AG04450 (cell line): ENCODE results near the gene SUN3. TPM values are rescaled to one million over a fixed set of nuclear protein-coding genes. Genes with fewer than 3 reads are reported as not detected.

Source experiments
- CTCF ChIA-PET: fragments of 300-600, 350-600 bp; formaldehyde crosslinking; extraction: SDS; loops from one replicate; lab custom pipeline; 2022; ENCODE audit warnings: antibody characterized with exemption, inconsistent platforms; lab: Charles Lee
- POLR2A ChIA-PET: fragments of 350-600 bp; formaldehyde crosslinking; extraction: SDS; loops from one replicate; lab custom pipeline; 2021; ENCODE audit warnings: antibody characterized with exemption, inconsistent platforms; lab: Yijun Ruan, JAX
- DNase-seq: peaks from one replicate; pipeline ENCODE4 v3.0.0-alpha.2; 2011; ENCODE audit warnings: low read depth, low spot score
- H3K27ac ChIP-seq: one replicate; pipeline ENCODE4 v1.5.1; 2012; ENCODE audit warnings: low read depth, low read length, control low read depth
- H3K27me3 ChIP-seq: one replicate; pipeline ENCODE4 v1.6.0; 2012; ENCODE audit warnings: low read length; ENCODE audit not compliant: control insufficient read depth, insufficient read depth
- H3K4me3 ChIP-seq: 2 replicates; pipeline ENCODE4 v1.5.1; 2011; ENCODE audit warnings: mild to moderate bottlenecking, low read depth, low read length, control low read depth
- H3K9me3 ChIP-seq: 2 replicates; pipeline ENCODE4 v1.5.1; 2012; ENCODE audit warnings: low read length; ENCODE audit not compliant: control insufficient read depth, insufficient read depth
- CTCF ChIP-seq: IDR thresholded peaks from 2 replicates; pipeline ENCODE4 v1.5.1; 2011; ENCODE audit warnings: low read depth, low read length, control low read depth, inconsistent platforms
- polyA plus RNA-seq: library from polyadenylated mRNA; depleted of rRNA; stranded (reverse); fragments of >200 nt; gene quantifications from 2 replicates; pipeline ENCODE4 v1.2.3, GENCODE V29; 2011

SUN3 gene
- polyA plus RNA-seq, 1 experiment = not detected

GRCh38 chr7:48016641-48017040, 12.3 kb downstream of the SUN3 start:
- no peak for DNase-seq
- CTCF ChIA-PET = no interaction called here
- no peak for TF ChIP-seq CTCF

GRCh38 chr7:48011951-48012350, 17.0 kb downstream of the SUN3 start:
- ChIA-PET POLR2A (no interaction called here), CTCF (interaction anchor here (1.2 kb wide), 1 partner anchor 99 kb away, joined by 3 read pairs; no protein-coding TSS in a partner anchor)
- no peak for TF ChIP-seq CTCF
- Histone ChIP-seq H3K27ac (no peak overlapping the region), H3K4me3 (no peak overlapping the region), H3K27me3 (no peaks in the 10 kb centered on the region), H3K9me3 (no peaks in the 10 kb centered on the region)
- DNase-seq = no peak

More at GRCh38 chr7:48016641-48017040, 12.3 kb downstream of the SUN3 start:
- H3K4me3 ChIP-seq = no peak overlapping the region
- no peak overlapping the region for H3K27ac ChIP-seq
- no peaks in the 10 kb centered on the region for H3K9me3 ChIP-seq
- POLR2A ChIA-PET = no interaction called here
- no peaks in the 10 kb centered on the region for H3K27me3 ChIP-seq

- ChIA-PET POLR2A (no interaction called here), CTCF (interaction anchor here (1.2 kb wide), 1 partner anchor 99 kb away, joined by 3 read pairs; no protein-coding TSS in a partner anchor)
- H3K27me3 ChIP-seq = no peaks in the 10 kb centered on the region
Observed at GRCh38 chr7:48011323-48011722, 17.6 kb downstream of the SUN3 start.

GRCh38 chr7:48009954-48010353, 19.0 kb downstream of the SUN3 start:
- CTCF ChIA-PET = no interaction called here
- POLR2A ChIA-PET = no interaction called here
- no peak overlapping the region for H3K27ac ChIP-seq
- no peaks in the 10 kb centered on the region for H3K27me3 ChIP-seq
- H3K4me3 ChIP-seq = no peak overlapping the region
- no peaks in the 10 kb centered on the region for H3K9me3 ChIP-seq
- DNase-seq = no peak
- TF ChIP-seq CTCF = no peak

More at GRCh38 chr7:48011323-48011722, 17.6 kb downstream of the SUN3 start:
- DNase-seq = no peak
- Histone ChIP-seq H3K4me3 (no peak overlapping the region), H3K27ac (no peak overlapping the region), H3K9me3 (no peaks in the 10 kb centered on the region)
- TF ChIP-seq CTCF = no peak

- Histone ChIP-seq H3K27me3 (no peaks in the 10 kb centered on the region), H3K9me3 (no peaks in the 10 kb centered on the region), H3K4me3 (no peak overlapping the region), H3K27ac (no peak overlapping the region)
- ChIA-PET CTCF (no interaction called here), POLR2A (no interaction called here)
- DNase-seq = no peak
- TF ChIP-seq CTCF = no peak
Observed at GRCh38 chr7:48009257-48009656, 19.6 kb downstream of the SUN3 start.
